ENCODE data around the gene GSTO2. TPM values are rescaled to one million over a fixed set of nuclear protein-coding genes. Genes with fewer than 3 reads are reported as not detected.
"Not testable (repeated sequence)": the region's sequence is repeated elsewhere in the genome, so short reads cannot be mapped to it uniquely, and the experiment has no call there.

GSTO2 gene
- total RNA-seq, 1 donor, result 3.4 TPM

DNA sequence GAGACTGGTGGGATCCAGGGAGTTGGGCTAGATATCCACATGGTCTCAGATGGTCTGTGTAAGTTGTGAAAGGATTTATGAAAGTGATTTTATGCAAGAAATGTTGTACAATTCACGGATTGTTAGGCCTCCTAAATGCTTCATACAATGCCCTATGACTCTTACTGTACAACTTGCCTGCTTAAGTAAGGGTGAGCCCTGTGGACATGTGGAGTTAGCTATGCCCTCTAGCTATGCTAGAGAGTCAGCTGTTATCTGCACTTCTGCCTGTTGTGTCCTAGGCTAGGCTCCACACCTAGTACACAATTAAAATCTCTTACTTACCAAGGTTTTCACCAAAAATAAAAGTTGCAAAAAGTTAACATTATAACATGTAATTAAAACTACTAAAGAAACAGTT, 35.2 kb upstream of the GSTO2 start:
- no peak for TF ChIP-seq CTCF (IDR thresholded peaks at IDR 0.05; ENCODE audit: insufficient read depth, low read length)
- DNase-seq (ENCODE audit: low read depth), result no peak
- no peak overlapping the region for H3K4me3 ChIP-seq (ENCODE audit: low read depth, low read length)

- no peak for DNase-seq (ENCODE audit: low read depth)
- H3K4me3 ChIP-seq (ENCODE audit: low read depth, low read length), result no peak overlapping the region
- TF ChIP-seq CTCF (IDR thresholded peaks at IDR 0.05; ENCODE audit: insufficient read depth, low read length), result no peak
Observed at GRCh38 chr10:104234934-104235333, 34.0 kb upstream of the GSTO2 start.

- no peak for DNase-seq (ENCODE audit: low read depth)
- no peak for TF ChIP-seq CTCF (IDR thresholded peaks at IDR 0.05; ENCODE audit: insufficient read depth, low read length)
- no peak overlapping the region for H3K4me3 ChIP-seq (ENCODE audit: low read depth, low read length)
Observed at GRCh38 chr10:104235801-104236200, 33.2 kb upstream of the GSTO2 start.

DNA sequence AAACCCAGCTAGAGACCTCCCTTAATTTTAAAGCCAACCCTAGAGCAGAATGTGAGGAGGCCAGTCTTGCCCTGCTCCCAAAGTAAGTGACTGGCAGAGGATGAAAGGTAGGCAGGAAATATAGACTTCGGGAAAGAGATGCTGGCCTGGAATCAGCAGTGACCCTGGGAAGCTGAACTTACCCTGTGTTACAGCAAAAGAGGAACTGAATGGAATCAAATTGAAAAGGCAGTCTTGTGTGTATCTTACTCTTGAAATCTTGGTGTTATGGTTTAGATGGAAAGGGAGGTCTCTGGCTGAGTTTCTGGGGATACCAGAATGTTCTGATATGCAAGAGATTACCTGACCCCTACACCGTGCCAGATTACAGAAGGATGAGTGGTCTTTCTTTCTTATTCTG, 28.9 kb upstream of the GSTO2 start:
- DNase-seq (ENCODE audit: low read depth), result no peak
- no peak overlapping the region for H3K4me3 ChIP-seq (ENCODE audit: low read depth, low read length)
- TF ChIP-seq CTCF (IDR thresholded peaks at IDR 0.05; ENCODE audit: insufficient read depth, low read length), result no peak

- TF ChIP-seq CTCF (IDR thresholded peaks at IDR 0.05; ENCODE audit: insufficient read depth, low read length), result no peak
- no peak overlapping the region for H3K4me3 ChIP-seq (ENCODE audit: low read depth, low read length)
- DNase-seq (ENCODE audit: low read depth), result no peak
Observed at GRCh38 chr10:104242545-104242944, 26.4 kb upstream of the GSTO2 start.

- not testable (repeated sequence) for H3K4me3 ChIP-seq (ENCODE audit: low read depth, low read length); DNase-seq (ENCODE audit: low read depth)
Observed at GRCh38 chr10:104243009-104243408, 26.0 kb upstream of the GSTO2 start.

- no peak for TF ChIP-seq CTCF (IDR thresholded peaks at IDR 0.05; ENCODE audit: insufficient read depth, low read length)
- no peak overlapping the region for H3K4me3 ChIP-seq (ENCODE audit: low read depth, low read length)
- no peak for DNase-seq (ENCODE audit: low read depth)
Observed at GRCh38 chr10:104243512-104243911, 25.5 kb upstream of the GSTO2 start.
